ENCODE results near the gene CLBA1. TPM values are rescaled to one million over a fixed set of nuclear protein-coding genes. Genes with fewer than 3 reads are reported as not detected.
A peak's percentile ranks its signal among the peaks of the same experiment; 100 is the strongest.

CLBA1 gene
- total RNA-seq, 1 donor from 2014 or later, result 7.7 TPM

- TF ChIP-seq CTCF (IDR thresholded peaks at IDR 0.05), result no peak
- DNase-seq (ENCODE audit: extremely low spot score, unreplicated experiment), result no peak
- Mint-ChIP-seq H3K36me3 (ENCODE audit: unreplicated experiment) (peaks cover 6% of the 10 kb centered on the region), H3K27ac (ENCODE audit: unreplicated experiment) (no peak overlapping the region), H3K27me3 (ENCODE audit: unreplicated experiment) (no peaks in the 10 kb centered on the region), H3K9me3 (ENCODE audit: unreplicated experiment) (no peaks in the 10 kb centered on the region), H3K4me3 (ENCODE audit: unreplicated experiment) (no peak overlapping the region), H3K4me1 (ENCODE audit: unreplicated experiment) (peaks cover 30% of the 10 kb centered on the region)
Measured at GRCh38 chr14:105010106-105010505, 24.5 kb downstream of the CLBA1 start.

DNA sequence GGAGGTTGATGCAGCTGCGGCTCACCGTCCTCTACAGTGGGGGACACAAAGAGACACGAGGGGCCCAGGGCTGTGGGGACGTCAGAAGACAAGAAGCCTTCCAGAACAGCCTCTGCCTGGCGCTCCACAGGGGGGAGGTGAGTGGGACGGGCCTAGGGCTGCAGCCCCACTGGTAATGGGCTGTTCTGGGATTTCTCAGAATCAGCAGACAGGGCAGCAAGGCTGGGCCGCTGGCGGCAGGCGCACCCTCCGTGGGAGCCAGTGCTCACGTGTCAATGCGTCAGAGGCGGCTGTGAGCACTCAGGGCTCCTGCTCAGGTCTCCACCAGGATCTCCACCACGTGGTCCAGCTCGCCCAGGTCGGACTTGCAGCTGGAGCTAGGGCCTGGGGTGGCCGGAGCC, 25.3 kb downstream of the CLBA1 start:
- peaks cover 6% of the 10 kb centered on the region for H3K36me3 Mint-ChIP-seq (ENCODE audit: unreplicated experiment)
- DNase-seq (ENCODE audit: extremely low spot score, unreplicated experiment), result no peak
- no peaks in the 10 kb centered on the region for H3K9me3 Mint-ChIP-seq (ENCODE audit: unreplicated experiment)
- H3K4me3 Mint-ChIP-seq (ENCODE audit: unreplicated experiment), result no peak overlapping the region
- H3K27ac Mint-ChIP-seq (ENCODE audit: unreplicated experiment), result no peak overlapping the region
- H3K4me1 Mint-ChIP-seq (ENCODE audit: unreplicated experiment), result peaks cover 33% of the 10 kb centered on the region
- no peaks in the 10 kb centered on the region for H3K27me3 Mint-ChIP-seq (ENCODE audit: unreplicated experiment)
- no peak for TF ChIP-seq CTCF (IDR thresholded peaks at IDR 0.05)

DNA sequence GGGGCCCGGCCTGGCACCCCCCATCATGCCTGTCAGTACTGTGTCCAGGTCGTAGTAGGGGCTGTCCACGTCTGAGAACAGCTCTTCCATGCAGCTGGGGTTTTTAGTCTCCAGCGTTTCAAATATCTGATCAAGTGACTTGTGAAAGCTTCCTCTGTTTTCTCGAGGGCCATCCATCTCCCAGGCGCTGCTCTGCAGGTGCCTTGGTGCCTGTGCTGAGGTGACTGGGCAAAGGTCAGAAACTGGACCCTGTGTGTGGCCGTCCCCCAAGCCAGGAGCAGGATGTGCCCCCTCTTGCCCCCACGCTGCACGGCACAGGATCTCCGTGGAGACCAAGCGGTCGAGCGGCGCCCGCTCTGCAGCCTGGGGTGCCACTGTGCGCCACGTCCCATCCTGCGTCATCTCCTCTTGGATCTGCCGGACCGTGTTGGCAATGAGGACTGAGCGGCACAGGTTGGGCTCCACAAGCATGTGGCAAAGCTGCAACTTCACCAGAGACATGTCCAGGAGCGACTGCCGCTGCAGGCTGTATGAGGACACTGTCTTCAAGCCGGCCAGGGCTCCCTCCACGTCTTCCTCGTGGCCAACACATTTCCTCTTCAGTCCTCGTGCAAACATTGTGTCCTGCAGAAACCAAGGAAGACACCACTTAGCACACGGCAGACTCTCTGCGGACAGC, 25.9 kb downstream of the CLBA1 start:
- H3K9me3 Mint-ChIP-seq (ENCODE audit: unreplicated experiment), result no peaks in the 10 kb centered on the region
- H3K27ac Mint-ChIP-seq (ENCODE audit: unreplicated experiment), result no peak overlapping the region
- H3K4me1 Mint-ChIP-seq (ENCODE audit: unreplicated experiment), result peaks cover 37% of the 10 kb centered on the region

DNA sequence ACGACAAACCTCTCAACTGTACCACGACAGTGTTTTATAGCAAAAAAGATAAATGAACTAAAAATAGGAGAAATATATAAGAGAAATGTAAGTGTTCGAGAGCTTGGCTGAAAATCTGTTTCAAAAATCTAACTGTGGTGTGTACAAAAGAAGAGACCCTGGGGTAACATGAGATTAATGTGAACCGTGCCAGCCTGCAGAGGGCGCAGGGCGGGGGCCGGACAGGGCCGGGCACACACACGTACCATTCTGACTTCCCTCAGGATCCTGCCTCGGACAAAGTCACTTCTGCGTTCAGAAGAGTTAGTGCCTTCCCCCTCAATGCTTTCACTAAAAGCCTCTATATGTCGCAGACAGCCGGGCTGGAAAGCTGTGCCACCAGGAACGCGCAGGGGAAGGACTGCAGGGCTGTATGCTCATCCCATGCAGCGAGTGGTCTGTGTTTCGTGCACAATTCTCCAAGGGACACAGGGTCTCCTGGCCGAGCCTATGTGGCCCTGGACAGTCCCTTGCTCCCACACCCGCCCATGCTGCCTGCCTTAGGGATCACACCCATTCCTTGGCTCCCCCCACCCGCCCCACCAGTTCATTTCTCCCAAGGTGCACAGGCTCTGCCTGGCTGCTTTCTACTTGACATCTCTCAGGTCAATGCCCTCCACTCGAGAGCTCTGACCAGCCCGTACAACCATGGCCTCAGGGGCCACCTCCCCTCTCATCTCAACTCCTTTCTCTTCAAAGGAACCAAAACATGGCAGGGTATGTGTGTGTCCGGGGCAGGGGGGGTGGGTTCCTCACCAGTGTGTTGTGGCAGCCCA, 26.8 kb downstream of the CLBA1 start:
- H3K27ac Mint-ChIP-seq (ENCODE audit: unreplicated experiment), result no peak overlapping the region
- peaks cover 8% of the 10 kb centered on the region for H3K36me3 Mint-ChIP-seq (ENCODE audit: unreplicated experiment)
- DNase-seq (ENCODE audit: extremely low spot score, unreplicated experiment), result no peak
- no peak overlapping the region for H3K4me3 Mint-ChIP-seq (ENCODE audit: unreplicated experiment)
- peaks cover 46% of the 10 kb centered on the region for H3K4me1 Mint-ChIP-seq (ENCODE audit: unreplicated experiment)
- TF ChIP-seq CTCF (IDR thresholded peaks at IDR 0.05), result peak; percentile 33
- no peaks in the 10 kb centered on the region for H3K9me3 Mint-ChIP-seq (ENCODE audit: unreplicated experiment)
- H3K27me3 Mint-ChIP-seq (ENCODE audit: unreplicated experiment), result no peaks in the 10 kb centered on the region

More for the DNA sequence above, 25.9 kb downstream of the CLBA1 start:
- H3K4me3 Mint-ChIP-seq (ENCODE audit: unreplicated experiment), result no peak overlapping the region
- H3K36me3 Mint-ChIP-seq (ENCODE audit: unreplicated experiment), result peaks cover 6% of the 10 kb centered on the region
- H3K27me3 Mint-ChIP-seq (ENCODE audit: unreplicated experiment), result no peaks in the 10 kb centered on the region
- DNase-seq (ENCODE audit: extremely low spot score, unreplicated experiment), result no peak
- TF ChIP-seq CTCF (IDR thresholded peaks at IDR 0.05), result no peak

DNA sequence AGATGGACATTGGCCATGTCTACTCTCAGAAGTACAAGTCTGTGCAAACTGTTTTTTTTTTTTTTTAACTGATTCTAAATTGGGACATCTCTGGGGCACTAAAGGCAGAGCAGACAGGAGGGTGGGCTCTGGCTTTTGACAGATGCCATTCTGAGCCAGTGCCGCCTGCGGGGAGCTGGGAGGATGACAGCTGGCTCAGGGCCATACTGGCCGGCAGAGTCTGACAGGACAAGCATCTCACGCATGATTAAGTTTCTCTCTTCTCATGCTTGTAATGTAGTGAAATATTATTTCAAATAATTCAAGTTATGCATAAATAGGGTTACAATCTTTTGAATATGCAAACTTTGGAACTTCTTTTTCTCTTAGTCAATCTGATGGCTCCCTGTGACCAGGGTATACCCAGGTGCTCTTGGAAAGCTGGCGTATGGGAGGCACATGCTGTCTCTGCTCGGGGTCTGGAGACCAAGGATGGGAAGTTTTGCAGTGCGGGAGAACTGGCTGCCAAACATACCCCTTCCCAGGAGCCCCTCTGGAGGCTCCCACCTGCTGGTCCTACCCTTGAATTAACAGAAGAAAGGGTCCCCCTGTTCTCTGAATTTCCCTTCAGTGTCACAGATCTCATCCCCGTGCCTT, 27.7 kb downstream of the CLBA1 start:
- no peak for TF ChIP-seq CTCF (IDR thresholded peaks at IDR 0.05)
- no peak for DNase-seq (ENCODE audit: extremely low spot score, unreplicated experiment)
- Mint-ChIP-seq H3K4me3 (ENCODE audit: unreplicated experiment) (no peak overlapping the region), H3K27me3 (ENCODE audit: unreplicated experiment) (no peaks in the 10 kb centered on the region), H3K4me1 (ENCODE audit: unreplicated experiment) (peaks cover 53% of the 10 kb centered on the region), H3K36me3 (ENCODE audit: unreplicated experiment) (peaks cover 8% of the 10 kb centered on the region), H3K9me3 (ENCODE audit: unreplicated experiment) (no peaks in the 10 kb centered on the region), H3K27ac (ENCODE audit: unreplicated experiment) (peak overlapping the region; percentile 57)

Data from osteocyte (in vitro differentiated cells).